Measurements from ENCODE around the gene USP40. TPM values are rescaled to one million over a fixed set of nuclear protein-coding genes. Genes with fewer than 3 reads are reported as not detected.

The USP40 gene
- total and polyA plus RNA-seq, 9 of the 15 experiments (the other 6 are each of a cell fraction or from before 2014, with no cell fraction given): 5.5 to 15.0 (median 9.3) TPM

DNA sequence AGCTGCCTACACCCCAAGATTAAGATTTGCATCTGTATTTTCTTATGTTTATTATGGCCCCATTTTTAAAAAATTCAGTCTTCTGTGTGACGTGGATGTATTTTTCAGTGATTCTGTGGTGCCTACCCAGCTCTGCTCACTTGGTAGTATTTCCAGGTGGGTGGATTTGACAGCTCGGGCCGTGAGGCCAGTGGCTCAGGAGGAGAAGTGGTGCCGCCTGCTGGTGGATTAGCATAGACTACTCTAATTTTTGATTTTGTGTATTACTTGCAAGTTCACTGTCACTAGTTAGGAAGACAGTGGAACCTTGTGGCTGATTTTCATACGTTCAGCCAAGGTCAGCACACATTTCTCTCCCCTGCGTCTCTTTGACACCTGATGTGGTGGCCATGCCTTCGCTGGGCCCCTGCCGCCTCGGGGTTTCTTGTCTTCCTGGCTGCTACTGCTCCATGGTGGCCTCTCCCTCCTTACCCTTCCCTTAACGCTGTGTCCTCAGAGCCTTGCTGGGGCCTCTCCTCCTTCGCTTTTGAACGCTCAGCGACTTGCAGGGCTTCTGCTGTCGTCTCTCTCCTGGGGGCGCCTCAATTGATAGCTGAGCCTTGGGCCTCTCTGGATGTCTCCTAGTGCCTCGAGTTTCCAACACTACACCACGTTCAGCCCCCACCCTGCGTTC, 122.9 kb downstream of the USP40 start:
- POLR2A ChIA-PET: interaction anchor here (0.6 to 1.0 kb wide), 3 partner anchors 23 to 703 kb away, joined by 3 to 4 read pairs (median 3); no protein-coding TSS in a partner anchor
- intact Hi-C loops (cut with micrococcal nuclease): loop anchor here (1.0 to 10.0 kb wide), 2 partner anchors 39 to 179 kb away; no protein-coding TSS in a partner anchor
- in situ Hi-C loops (cut with MboI): no loop called here
- CTCF ChIA-PET (ENCODE audit: low intra/inter-chr PET ratio): interaction anchor here (1.2 to 3.5 kb wide), 2 partner anchors 39 to 682 kb away, joined by 4 to 36 read pairs; no protein-coding TSS in a partner anchor
- Histone ChIP-seq H3K9me1 (ENCODE audit: control insufficient read depth, insufficient read depth, low read length) (no peaks in the 10 kb centered on the region), H3K27ac (ENCODE audit: extremely low read depth, low read depth, low read length) (no peak overlapping the region), H2AFZ (ENCODE audit: low read depth, low read length) (no peak overlapping the region), H4K20me1 (replicated peaks; ENCODE audit: control insufficient read depth, insufficient read depth, low read length) (no peaks in the 10 kb centered on the region), H3K79me2 (ENCODE audit: control insufficient read depth, insufficient read depth, low read length) (no peaks in the 10 kb centered on the region), H3K9me3 (replicated peaks; ENCODE audit: control insufficient read depth, insufficient read depth, low read depth, low read length) (no peaks in the 10 kb centered on the region), H3K36me3 (ENCODE audit: control insufficient read depth, insufficient read depth, low read length) (peaks cover 29% of the 10 kb centered on the region; the same call in 2 of the 3 replicates), H3K9ac (ENCODE audit: insufficient read depth in 1 of 2, low read depth in 2 of 2, low read length in 2 of 2) (no peak overlapping the region; a peak in 1 of 4 replicates), H3K4me3 (no peak overlapping the region), H3K4me2 (ENCODE audit: insufficient read depth, low read length) (no peak overlapping the region), H3K27me3 (ENCODE audit: control insufficient read depth in 2 of 2, insufficient read depth in 2 of 2, low read length in 2 of 2) (no peaks in the 10 kb centered on the region), H3K4me1 (replicated peaks in 1 of 2; ENCODE audit: control insufficient read depth in 2 of 2, insufficient read depth in 2 of 2, low read length in 2 of 2) (no peaks in the 10 kb centered on the region; a peak in 2 of 5 replicates)
- ATAC-seq (peak; percentile 92), FAIRE-seq (peak; percentile 86), DNase-seq (ENCODE audit: extremely low read depth in 1 of 4, low spot score in 3 of 4) (peak; percentile 74 to 76 (median 75))
- BruUV-seq (replicated peaks): no TSS peak
- WGBS (ENCODE audit: insufficient coverage, low coverage, missing lambda C conversion rate): 38% methylated on average over 10 of the region's 18 CpGs
- TF ChIP-seq, protein P1, sequence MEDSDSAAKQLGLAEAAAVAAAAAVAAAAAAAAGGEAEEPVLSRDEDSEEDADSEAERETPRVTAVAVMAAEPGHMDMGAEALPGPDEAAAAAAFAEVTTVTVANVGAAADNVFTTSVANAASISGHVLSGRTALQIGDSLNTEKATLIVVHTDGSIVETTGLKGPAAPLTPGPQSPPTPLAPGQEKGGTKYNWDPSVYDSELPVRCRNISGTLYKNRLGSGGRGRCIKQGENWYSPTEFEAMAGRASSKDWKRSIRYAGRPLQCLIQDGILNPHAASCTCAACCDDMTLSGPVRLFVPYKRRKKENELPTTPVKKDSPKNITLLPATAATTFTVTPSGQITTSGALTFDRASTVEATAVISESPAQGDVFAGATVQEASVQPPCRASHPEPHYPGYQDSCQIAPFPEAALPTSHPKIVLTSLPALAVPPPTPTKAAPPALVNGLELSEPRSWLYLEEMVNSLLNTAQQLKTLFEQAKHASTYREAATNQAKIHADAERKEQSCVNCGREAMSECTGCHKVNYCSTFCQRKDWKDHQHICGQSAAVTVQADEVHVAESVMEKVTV (CRISPR knock-in tag; IDR thresholded peaks at IDR 0.05): peak; percentile 71
- peak; percentile 52 for TF ChIP-seq SMC3 (conservative IDR thresholded peaks at IDR 0.05; ENCODE audit: insufficient read depth, low read depth, low read length)
- peak; percentile 62; the same call in 1 of the 2 replicates for TF ChIP-seq MXI1 (IDR thresholded peaks at IDR 0.05; ENCODE audit: low read depth, low read length)
- TF ChIP-seq, protein P2, sequence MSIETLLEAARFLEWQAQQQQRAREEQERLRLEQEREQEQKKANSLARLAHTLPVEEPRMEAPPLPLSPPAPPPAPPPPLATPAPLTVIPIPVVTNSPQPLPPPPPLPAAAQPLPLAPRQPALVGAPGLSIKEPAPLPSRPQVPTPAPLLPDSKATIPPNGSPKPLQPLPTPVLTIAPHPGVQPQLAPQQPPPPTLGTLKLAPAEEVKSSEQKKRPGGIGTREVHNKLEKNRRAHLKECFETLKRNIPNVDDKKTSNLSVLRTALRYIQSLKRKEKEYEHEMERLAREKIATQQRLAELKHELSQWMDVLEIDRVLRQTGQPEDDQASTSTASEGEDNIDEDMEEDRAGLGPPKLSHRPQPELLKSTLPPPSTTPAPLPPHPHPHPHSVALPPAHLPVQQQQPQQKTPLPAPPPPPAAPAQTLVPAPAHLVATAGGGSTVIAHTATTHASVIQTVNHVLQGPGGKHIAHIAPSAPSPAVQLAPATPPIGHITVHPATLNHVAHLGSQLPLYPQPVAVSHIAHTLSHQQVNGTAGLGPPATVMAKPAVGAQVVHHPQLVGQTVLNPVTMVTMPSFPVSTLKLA (conservative IDR thresholded peaks at IDR 0.05): peak; percentile 59 to 68; a peak in 3 of 4 replicates
- TF ChIP-seq CBFA2T2 (conservative IDR thresholded peaks at IDR 0.05): no peak
- TF ChIP-seq, protein P3, sequence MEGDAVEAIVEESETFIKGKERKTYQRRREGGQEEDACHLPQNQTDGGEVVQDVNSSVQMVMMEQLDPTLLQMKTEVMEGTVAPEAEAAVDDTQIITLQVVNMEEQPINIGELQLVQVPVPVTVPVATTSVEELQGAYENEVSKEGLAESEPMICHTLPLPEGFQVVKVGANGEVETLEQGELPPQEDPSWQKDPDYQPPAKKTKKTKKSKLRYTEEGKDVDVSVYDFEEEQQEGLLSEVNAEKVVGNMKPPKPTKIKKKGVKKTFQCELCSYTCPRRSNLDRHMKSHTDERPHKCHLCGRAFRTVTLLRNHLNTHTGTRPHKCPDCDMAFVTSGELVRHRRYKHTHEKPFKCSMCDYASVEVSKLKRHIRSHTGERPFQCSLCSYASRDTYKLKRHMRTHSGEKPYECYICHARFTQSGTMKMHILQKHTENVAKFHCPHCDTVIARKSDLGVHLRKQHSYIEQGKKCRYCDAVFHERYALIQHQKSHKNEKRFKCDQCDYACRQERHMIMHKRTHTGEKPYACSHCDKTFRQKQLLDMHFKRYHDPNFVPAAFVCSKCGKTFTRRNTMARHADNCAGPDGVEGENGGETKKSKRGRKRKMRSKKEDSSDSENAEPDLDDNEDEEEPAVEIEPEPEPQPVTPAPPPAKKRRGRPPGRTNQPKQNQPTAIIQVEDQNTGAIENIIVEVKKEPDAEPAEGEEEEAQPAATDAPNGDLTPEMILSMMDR (IDR thresholded peaks at IDR 0.05 in 2 of 3, conservative IDR thresholded peaks at IDR 0.05 in 1 of 3; ENCODE audit: insufficient read depth in 2 of 3, low read depth in 1 of 3, low read length in 3 of 3): peak; percentile 80 to 88 (median 81)
- TF ChIP-seq, protein P4, sequence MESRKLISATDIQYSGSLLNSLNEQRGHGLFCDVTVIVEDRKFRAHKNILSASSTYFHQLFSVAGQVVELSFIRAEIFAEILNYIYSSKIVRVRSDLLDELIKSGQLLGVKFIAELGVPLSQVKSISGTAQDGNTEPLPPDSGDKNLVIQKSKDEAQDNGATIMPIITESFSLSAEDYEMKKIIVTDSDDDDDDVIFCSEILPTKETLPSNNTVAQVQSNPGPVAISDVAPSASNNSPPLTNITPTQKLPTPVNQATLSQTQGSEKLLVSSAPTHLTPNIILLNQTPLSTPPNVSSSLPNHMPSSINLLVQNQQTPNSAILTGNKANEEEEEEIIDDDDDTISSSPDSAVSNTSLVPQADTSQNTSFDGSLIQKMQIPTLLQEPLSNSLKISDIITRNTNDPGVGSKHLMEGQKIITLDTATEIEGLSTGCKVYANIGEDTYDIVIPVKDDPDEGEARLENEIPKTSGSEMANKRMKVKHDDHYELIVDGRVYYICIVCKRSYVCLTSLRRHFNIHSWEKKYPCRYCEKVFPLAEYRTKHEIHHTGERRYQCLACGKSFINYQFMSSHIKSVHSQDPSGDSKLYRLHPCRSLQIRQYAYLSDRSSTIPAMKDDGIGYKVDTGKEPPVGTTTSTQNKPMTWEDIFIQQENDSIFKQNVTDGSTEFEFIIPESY (CRISPR knock-in tag; IDR thresholded peaks at IDR 0.05): no peak
- peak; percentile 76 to 88 for TF ChIP-seq RAD21 (CRISPR knock-in tag; conservative IDR thresholded peaks at IDR 0.05 in 1 of 2, IDR thresholded peaks at IDR 0.05 in 1 of 2)
- TF ChIP-seq ARID2 (IDR thresholded peaks at IDR 0.05): 0 out of 2 replicates have a peak, but pooled peaks have one; percentile 35
- TF ChIP-seq ZNF24 (IDR thresholded peaks at IDR 0.05): no peak
